Endometrial microvascular endothelial cells (primary cell): ENCODE measurements around the gene COL26A1. TPM values are rescaled to one million over a fixed set of nuclear protein-coding genes. Genes with fewer than 3 reads are reported as not detected.

Experiments
- in situ Hi-C: cut with HindIII; loops from 2 replicates; pipeline ENCODE4 v1.10.0; 2017; ENCODE audit warnings: low sequenced_read_pairs, low pct_unique_long_range_greater_than_20kb; ENCODE audit errors: inconsistent ontology term
- total RNA-seq: library from RNA; depleted of rRNA; stranded (reverse); fragments of >200 nt; gene quantifications from one replicate; pipeline ENCODE4 v1.2.3, GENCODE V29; 2015; ENCODE audit errors: inconsistent ontology term

COL26A1 gene
- total RNA-seq, 1 donor from 2014 or later = not detected

DNA sequence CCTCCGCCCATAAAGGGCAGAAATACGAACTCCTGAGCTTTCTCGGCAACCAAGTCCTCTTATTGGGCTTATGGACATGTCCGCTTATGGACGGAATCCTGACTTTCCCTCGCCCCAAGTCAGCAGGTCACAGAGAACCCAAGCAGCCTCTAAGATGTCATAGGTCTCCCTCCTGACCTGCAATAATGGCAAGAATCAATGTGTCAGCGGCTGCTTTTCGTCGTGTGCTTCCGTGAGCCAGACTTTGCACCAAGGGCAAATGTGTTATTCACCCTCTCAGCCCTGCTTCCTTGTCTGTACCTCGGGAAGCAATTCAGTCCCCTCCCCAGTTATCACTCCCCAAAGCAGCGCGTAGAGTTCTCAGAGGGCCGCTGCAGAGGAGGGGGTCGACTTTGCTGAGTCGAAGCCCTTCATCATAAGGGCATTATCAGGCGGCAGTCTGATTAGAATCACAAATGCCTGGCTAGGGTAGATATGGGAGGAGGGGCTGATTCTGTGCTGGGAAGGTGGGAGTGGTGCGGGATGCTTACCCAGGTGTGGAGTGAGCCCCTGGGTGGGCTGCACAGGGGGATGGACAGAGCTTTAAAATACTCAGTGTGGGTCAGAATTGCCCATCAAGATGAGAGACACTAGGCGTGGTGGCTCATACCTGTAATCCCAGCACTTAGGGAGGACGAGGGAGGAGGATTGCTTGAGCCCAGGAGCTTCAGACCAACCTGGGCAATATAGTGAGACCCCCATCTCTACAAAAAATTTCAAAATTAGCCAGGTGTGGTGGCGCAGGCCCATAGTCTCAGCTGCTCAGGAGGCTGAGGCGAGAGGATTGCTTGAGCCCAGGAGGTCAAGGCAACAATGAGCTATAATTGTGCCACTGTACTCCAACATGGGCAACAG, 36.0 kb downstream of the COL26A1 start:
- in situ Hi-C loops = no loop called here

DNA sequence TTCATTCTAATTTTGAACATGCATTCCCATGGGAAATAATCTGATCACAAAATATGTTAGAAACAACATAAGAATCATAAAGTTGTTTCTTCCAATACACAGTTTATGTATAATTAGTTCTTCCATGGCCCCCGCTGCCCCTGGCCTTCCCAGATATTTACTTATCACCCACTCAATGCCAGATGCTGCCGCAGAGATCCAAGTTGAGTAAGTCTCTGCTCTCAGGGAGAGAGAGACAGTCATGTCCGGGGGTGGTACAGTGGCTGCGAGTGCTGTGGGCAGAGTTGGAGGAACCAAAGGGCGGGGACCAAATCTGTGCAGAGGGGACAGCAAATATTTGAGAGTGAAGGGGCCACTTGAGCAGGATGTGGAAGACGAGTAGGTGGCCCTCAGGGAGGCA, 37.1 kb downstream of the COL26A1 start:
- in situ Hi-C loops = no loop called here

DNA sequence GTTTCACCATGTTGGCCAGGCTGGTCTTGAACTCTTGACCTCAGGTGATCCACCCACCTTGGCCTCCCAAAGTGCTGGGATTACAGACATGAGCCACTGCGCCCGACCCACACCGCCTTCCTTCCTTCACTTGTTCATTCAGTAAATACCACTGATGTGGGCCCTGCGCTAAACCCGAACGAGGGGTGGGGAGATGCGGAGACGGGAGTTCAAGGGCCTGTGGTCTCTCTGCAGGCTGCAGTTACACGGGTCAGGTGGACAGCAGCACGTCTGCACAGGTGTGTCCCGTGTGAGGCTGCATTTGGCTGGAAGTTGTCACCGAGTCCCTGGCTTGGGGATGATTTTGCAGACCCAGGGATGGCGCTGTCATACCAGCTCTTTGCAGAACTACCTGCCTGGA, 38.1 kb downstream of the COL26A1 start:
- in situ Hi-C loops = no loop called here

DNA sequence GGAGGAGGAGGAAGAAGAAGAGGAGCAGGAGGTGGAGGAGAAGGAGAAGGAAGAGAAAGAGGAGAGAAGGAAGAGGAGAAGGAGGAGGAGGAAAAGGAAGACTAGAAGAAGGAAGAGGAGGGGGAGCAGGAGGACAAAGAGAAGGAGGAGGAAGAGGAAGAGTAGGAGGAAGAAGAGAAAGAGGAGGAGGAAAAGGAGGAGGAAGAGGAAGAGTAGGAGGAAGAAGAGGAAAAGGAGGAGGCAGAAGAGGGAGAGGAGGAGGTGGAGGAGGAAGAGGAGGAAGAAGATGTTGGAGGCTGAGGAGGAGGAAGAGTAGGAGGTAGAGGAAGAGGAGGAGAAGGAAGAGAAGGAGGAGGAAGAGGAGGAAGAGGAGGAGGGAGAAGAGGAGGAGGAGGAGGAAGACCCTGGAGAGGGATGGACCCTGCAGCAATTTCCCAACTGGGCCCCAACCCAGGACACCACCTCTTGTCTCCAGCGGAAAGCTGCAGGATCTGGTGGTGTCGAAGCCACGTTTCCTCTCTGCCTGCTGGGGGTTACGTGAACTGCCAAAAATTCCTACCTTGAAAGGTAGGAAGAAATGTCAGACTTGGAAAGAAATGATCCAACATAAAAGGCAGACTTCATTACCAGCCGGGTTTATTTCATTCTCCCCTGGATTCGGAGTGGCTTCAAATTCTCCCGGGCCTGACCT, 38.9 kb downstream of the COL26A1 start:
- in situ Hi-C loops = no loop called here

DNA sequence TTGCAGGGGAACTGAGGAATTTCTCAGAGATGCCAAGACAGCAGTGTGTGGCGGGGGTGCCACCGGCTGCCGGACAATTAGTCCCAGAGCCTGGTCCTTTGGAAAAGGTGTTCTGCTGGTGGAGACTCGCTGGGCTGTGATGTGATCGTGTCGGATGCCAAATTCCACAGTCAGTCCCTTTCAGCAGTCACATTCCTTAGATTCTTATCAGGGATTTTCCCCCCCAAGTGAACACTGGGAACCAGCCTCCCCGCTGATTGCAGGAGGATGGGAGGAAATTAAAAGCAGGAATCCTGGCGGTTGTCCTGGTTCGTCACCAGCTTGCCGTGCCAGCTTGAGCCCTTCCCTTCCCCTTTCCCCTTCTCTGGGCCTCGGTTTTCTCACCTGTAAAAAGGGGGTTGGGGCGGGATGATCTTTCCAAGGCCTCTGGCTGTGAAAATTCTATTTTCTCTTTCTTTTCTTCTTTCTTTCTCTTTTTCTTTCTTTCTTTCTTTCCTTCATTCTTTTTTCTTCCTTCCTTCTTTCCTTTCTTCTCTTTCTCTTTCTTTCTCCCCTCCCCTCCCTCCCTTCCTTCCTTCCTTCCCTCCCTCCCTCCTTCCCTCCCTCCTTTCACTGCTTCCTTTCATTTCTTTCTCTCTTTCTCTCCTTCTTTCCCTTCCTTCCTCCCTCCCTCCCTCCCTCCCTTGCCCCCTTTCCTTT, 39.6 kb downstream of the COL26A1 start:
- in situ Hi-C loops = no loop called here

DNA sequence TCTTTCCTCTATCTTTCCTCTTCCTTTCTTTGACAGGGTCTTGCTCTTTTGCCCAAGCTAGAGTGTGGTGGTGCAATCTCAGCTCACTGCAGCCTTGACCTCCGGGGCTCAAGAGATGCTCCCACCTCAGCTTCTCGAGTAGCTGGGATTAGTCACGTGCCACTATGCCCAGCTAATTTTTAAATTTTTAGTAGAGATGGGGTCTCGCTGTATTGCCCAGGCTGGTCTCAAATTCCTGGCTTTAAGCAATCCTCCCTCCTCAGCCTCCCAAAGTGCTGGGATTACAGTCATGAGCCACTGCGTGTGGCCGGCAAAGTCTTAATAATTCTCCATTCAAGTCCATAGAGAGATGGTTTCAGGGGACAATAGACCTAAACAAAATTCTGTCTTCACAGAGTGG, 40.2 kb downstream of the COL26A1 start:
- in situ Hi-C loops = no loop called here

DNA sequence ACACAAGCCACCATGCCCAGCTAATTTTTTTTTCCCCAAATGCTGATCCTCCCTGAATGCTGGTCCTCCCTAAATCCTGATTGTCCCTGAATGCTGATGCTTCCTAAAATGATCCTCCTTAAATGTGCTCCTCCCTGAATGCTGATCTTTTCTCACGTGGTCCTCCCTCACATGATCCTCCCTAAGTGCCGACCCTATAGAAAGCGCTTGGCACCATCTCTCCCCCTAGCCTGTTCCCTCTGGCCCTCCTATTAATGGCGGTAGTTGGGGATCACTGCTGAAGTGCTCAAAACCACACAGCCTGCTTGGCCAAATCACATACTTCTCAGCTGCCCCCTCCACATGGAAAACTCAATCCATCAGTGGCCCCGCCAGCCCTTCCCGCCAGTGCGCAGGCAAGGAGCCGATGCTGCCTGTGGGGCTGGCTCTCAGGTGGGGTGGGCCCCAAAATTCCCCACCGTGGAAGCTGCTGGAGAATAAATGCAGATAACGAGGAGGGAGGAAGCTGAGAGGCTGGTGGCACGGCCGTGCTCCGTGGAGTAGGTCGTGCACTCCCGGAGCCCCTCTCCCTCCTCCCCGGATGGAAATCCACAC, 42.9 kb downstream of the COL26A1 start:
- in situ Hi-C loops = no loop called here

DNA sequence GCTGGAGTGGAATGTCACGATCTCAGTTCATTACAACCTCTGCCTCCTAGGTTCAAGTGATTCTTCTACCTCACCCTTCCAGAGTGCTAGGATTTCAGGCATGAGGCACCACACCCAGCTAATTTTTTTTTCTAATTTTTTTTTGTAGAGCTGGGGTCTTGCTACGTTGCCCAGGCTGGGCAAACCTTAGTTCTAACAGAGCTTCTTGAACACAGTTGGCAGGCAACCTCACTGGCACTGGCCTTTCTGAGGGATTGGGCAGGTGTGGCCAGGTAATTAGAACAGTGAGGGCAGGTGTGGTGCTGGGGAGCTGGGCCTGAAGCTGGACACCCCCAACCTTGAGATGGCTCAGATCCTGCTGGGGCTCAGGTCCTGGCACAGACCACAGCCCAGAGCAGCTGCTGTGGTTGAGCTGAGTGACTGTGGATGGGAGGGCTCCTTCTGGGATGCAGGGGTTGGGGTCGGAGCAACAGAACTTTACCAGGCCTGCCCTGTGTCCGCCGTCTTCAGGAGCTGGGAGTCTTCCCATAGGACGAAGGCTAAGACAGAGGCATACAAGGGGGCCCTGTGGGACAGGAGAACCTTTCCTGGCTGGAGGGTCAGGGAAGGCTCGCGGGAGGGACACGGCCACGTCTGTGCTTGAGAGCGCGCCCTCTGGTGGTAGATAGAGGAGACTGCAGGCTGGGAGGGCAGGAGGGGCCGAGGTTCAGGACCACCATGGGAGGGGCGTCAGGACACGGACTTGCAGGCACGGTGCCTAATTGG, 48.2 kb downstream of the COL26A1 start:
- in situ Hi-C loops = no loop called here

DNA sequence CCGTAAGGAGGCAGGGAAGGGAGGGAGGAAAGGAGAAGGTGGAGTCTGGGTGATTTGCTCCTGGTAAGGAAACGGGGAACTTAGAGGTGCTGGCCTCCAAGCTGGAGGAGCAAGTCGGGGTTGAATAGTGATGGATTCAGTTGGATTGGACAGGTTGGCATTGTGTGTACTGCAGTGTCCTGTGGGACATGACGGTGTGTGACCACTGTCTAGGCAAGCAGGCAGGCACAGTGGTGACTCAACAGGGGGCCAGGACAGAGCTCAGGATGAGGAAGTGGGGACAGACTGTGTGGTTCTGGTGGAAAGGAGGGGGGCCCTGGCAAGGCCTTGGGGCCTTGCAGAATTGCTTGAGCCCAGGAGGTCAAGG, 48.8 kb downstream of the COL26A1 start:
- in situ Hi-C loops = no loop called here

DNA sequence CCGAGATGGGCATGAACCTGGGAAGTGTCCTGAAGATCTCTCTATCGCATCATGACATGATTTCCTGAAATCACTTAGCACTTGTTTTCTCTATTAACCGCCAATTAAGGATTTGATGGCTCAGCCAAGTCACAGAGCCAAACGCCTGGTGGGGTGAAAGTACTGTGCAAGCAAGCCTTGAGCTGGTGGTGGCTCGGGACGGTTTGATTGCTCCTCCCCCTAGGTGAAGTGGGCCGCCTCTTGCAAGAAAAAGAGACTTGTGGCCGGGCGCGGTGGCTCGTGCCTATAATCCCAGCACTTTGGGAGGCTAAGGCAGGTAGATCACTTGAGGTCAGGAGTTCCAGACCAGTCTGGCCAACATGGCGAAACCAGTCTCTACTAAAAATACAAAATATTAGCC, 50.3 kb downstream of the COL26A1 start:
- in situ Hi-C loops = no loop called here

DNA sequence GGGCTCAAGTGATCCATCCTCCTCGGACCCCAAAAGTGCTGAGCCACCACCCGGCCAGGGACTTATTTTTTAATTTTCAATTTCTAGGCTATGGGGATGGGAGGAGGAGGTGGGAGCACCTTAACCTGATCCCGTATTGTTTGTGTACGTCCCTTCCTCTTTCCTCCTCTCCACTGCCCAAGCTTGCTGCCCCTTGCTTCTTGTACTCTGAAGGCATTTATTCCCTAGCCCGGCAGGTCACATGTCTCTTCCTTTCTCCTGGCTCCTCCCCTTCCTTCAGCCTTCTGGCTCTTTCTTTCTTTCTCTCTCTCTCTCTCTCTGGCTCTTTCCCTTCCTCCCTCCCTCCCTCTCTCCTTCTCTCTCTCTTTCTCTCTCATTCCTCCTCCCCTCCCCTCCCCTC, 56.0 kb downstream of the COL26A1 start:
- in situ Hi-C loops = no loop called here

DNA sequence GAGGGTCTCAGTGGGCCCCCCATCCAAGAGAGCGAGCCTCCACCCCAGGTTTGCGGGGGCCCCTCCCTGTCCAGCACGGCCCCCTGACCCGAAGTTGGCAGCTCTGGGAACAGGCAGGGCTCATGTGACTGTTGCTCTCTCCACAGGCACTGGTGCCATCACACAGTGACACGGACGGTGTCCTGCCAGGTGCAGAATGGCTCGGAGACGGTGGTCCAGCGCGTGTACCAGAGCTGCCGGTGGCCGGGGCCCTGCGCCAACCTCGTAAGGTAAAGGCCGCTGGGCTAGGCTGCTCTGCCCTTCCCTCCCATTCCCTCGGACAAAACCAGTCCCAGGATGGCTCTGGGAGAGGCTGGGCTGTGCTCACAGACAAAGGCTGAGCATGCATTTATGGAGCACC, 57.2 kb downstream of the COL26A1 start:
- in situ Hi-C loops = no loop called here

DNA sequence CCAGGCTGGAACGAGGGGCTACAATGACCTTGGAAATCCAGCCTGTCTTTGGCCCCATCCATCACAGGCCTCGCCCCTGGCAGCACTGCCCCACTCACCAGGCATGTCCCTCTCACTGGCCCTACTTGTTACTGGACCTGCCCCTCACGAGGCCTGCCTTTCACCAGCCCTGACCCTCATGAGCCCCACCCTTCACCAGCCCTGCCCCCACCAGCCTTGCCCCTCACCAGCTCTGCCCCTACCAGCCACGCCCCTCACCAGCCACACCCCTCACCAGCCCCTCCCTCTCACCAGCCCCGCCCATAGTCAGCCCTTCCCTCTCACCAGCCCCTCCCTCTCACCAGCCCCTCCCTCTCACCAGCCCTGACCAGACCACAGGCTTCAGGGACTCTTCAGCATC, 57.8 kb downstream of the COL26A1 start:
- in situ Hi-C loops = no loop called here

DNA sequence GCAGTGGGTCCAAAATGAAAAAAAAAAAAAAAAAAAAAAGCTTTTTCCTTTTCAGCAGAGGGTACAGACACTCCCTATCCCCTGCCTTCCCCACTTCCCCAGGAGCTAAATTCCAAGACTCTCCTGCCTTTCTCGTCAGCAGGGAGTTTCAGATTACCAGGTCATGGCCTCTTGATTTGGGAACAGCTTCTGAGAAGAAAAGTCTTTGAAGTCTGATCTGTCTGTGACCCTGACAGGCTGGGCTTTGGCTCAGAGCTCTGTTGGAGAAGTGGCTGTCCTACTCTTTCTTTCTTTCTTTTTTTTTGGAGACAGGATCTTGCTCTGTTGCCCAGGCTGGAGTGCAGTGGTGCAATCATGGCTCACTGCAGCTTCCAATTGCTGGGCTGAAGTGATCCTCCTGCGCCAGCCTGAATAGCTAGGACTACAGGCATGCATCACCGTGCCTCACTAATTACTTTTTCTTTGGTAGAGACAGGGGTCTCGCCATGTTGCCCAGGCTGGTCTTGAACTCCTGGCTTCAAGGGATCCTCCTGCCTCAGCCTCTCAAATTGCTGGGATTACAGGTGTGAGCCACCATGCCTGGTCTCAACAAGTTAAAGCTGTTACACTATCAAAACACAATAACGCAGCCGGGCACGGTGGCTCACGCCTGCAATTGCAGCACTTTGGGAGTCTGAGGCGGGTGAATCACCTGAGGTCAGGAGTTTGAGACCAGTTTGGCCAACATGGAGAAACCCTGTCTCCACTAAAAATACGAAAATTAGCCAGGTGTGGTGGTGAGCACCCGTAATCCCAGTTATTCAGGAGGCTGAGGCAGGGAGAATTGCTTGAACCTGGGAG, 59.9 kb downstream of the COL26A1 start:
- in situ Hi-C loops = no loop called here

DNA sequence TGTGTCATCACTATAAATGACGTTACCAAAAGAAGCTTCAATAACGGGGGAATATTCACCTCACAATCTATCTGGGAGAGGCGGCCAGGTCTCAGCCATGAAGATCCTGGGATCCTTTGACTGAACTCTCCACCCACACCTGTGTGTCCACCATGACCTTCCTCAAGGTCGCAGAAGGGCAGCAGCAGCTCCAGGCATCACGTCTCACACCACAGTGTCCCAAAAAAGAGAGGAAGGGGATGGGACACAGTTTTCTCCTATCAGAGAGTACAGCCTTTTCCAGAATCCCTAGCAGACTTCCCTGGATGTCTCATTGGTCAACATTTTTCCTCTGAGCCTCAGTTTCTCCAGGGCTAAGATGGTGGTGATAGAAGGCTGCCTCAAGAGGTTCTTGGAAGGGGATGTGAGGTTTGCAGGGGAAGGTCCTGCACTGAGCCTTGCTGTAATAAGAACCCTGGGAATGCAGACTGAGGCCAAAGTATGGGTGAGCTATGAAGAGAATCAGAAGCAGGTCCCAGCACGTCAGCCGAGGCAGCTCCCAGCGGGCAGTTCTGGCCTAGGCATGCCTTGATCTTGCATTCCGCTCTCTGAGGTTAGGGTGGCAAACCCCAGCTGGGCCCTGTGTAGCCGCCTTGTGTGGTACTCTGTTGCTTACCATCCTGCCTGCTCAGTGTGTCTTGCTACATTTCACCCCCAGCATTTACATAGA, 63.8 kb downstream of the COL26A1 start:
- in situ Hi-C loops = no loop called here

DNA sequence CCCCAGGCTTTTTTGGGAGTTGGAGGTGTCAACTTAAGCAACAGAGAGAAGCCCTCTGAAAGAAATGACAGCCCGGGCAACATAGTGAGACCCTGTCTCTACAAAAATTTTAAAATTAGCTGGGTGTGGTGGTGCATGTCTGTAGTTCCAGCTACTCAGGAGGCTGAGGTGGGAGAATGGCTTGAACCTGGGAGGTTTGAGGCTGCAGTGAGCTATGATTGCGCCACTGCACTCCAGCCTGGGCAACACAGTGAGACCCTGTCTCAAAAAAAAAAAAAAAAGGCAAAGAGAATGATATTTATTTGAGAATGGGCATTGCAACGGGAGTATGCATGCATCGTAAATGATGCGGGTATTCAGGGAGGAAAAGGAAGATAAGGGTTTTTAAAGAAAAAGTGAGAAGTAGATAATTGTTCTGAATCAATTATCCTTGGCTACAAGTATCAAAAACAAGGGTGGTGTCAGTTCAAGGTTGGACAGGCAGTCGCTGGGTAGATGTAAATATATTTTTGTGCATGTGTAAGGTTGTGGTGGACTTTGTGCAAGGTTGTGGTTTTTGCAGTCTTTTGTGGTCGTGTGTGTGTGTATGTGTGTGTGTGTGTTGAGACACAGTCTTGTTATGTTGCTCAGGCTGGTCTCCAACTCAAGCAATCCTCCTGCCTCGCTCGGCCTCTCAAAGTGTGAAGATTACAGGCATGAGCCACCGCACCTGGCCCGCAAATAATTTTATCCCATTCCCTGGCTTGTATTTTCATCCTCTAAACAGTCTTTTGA, 65.6 kb downstream of the COL26A1 start:
- in situ Hi-C loops = no loop called here

DNA sequence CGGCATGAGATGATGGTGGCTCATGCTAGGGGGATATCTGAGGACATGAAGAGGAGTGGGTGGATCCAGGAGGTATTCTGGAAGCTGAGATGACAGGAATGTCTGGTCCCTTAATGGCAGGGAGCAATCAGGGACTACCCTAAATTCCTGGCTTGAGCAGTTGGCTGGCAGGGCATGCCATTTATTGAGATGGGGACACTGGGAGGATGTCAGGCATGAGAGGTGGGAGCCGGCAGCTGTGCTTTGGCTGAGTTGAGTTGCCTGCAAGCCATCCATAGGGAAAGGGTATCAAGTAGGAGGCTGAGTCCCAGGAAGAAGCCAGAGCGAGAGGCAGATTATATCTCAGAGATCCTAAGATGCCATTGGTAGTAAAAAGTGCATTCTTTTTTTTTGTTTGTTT, 69.6 kb downstream of the COL26A1 start:
- in situ Hi-C loops = no loop called here
